Peyer's patch (tissue), 4 donors: ENCODE results near the gene FAM184A.

Source experiments
- CTCF ChIP-seq, 6 experiments: fragments of 450-650 bp in 4 of 6; fragments of 200-600 bp in 2 of 6; sonication (generic) in 1 of 6; IDR thresholded peaks; one replicate each; pipeline ENCODE4 v1.5.1; 2017 to 2019; ENCODE audit warnings: antibody characterized with exemption in 6 of 6, mild to moderate bottlenecking in 3 of 6, moderate library complexity in 1 of 6
- POLR2A ChIP-seq, 2 donors: fragments of 450-650 bp; IDR thresholded peaks; one replicate each; pipeline ENCODE4 v1.5.1; 2017; ENCODE audit warnings: antibody characterized with exemption in 2 of 2, mild to moderate bottlenecking in 2 of 2, moderate library complexity in 2 of 2

- TF ChIP-seq CTCF (IDR thresholded peaks at IDR 0.05) (no peak), POLR2A (IDR thresholded peaks at IDR 0.05) (no peak)
Measured at GRCh38 chr6:119040636-119041035, 37.8 kb downstream of the FAM184A start.
